GM21723 (cell line): ENCODE measurements around the gene FOXRED2.
"Not testable (repeated sequence)": the region's sequence is repeated elsewhere in the genome, so short reads cannot be mapped to it uniquely, and the experiment has no call there.

ENCODE experiments used
- ATAC-seq: cut with Tn5 transposase; IDR thresholded peaks from one replicate; pipeline ENCODE4 v1.9.1; 2021; ENCODE audit warnings: mild to moderate bottlenecking, moderate library complexity; ENCODE audit not compliant: unreplicated experiment

Gene FOXRED2

GRCh38 chr22:36452250-36452977, 54.4 kb downstream of the FOXRED2 start:
- ATAC-seq = no peak

GRCh38 chr22:36450923-36451322, 55.9 kb downstream of the FOXRED2 start:
- not testable (repeated sequence) for ATAC-seq

GRCh38 chr22:36449596-36450175, 57.2 kb downstream of the FOXRED2 start:
- no peak for ATAC-seq

- no peak for ATAC-seq
Measured at GRCh38 chr22:36447632-36448031, 59.2 kb downstream of the FOXRED2 start.

GRCh38 chr22:36445158-36445668, 61.6 kb downstream of the FOXRED2 start:
- no peak for ATAC-seq

GRCh38 chr22:36443198-36443770, 63.6 kb downstream of the FOXRED2 start:
- ATAC-seq = no peak

GRCh38 chr22:36442506-36443197, 64.2 kb downstream of the FOXRED2 start:
- no peak for ATAC-seq

GRCh38 chr22:36440429-36441002, 66.3 kb downstream of the FOXRED2 start:
- no peak for ATAC-seq

- no peak for ATAC-seq
Measured at GRCh38 chr22:36439481-36440271, 67.2 kb downstream of the FOXRED2 start.
